Caco-2 (cell line): ENCODE measurements around the gene NTNG1. TPM values are rescaled to one million over a fixed set of nuclear protein-coding genes. Genes with fewer than 3 reads are reported as not detected.

Source experiments
- BruUV-seq: library from RNA; stranded (reverse); fragments of 400-500 nt; replicated peaks from 2 replicates; lab custom pipeline; 2021; lab: Mats Ljungman, UMichigan
- CTCF ChIA-PET: fragments of 300-600 bp; sonication (Branson Sonifier 250); formaldehyde crosslinking; loops from one replicate; lab custom pipeline; 2022; ENCODE audit warnings: antibody characterized with exemption; lab: Charles Lee
- POLR2A ChIA-PET: fragments of 300-600 bp; sonication (Branson Sonifier 250); formaldehyde crosslinking; loops from one replicate; lab custom pipeline; 2022; ENCODE audit warnings: antibody characterized with exemption; lab: Charles Lee
- DNase-seq, 2 experiments: peaks; one replicate each; pipeline versions ENCODE4 v3.0.0 to v3.0.0-alpha.2; 2020 to 2022
- H3K27me3 ChIP-seq: replicated peaks from 2 replicates; pipeline ENCODE4 v1.6.0; 2011; ENCODE audit warnings: low read length; ENCODE audit not compliant: control insufficient read depth, insufficient read depth
- H3K36me3 ChIP-seq: 2 replicates; pipeline ENCODE4 v1.5.1; 2011; ENCODE audit warnings: low read length; ENCODE audit not compliant: control insufficient read depth, insufficient read depth
- H3K4me1 ChIP-seq: fragments of 250-450 bp; sonication (Bioruptor Pico); 2 replicates; pipeline ENCODE4 v1.5.1; 2020; ENCODE audit warnings: mild to moderate bottlenecking
- H3K4me3 ChIP-seq: 2 replicates; pipeline ENCODE4 v1.5.1; 2011; ENCODE audit warnings: low read depth, mild to moderate bottlenecking, control low read depth, low read length
- H3K9me3 ChIP-seq: fragments of 250-450 bp; sonication (Bioruptor Pico); 2 replicates; pipeline ENCODE4 v1.5.1; 2020; ENCODE audit warnings: mild to moderate bottlenecking, moderate library complexity
- H3K27ac Mint-ChIP-seq: one replicate; pipeline ENCODE4 v1.8.0; 2022; ENCODE audit warnings: mixed read lengths; ENCODE audit not compliant: unreplicated experiment
- H3K27me3 Mint-ChIP-seq: one replicate; pipeline ENCODE4 v1.8.0; 2022; ENCODE audit warnings: mixed read lengths; ENCODE audit not compliant: insufficient read depth, unreplicated experiment
- H3K36me3 Mint-ChIP-seq: one replicate; pipeline ENCODE4 v1.8.0; 2022; ENCODE audit warnings: mild to moderate bottlenecking, mixed read lengths; ENCODE audit not compliant: insufficient read depth, unreplicated experiment
- H3K4me1 Mint-ChIP-seq: one replicate; pipeline ENCODE4 v1.8.0; 2022; ENCODE audit warnings: low read depth, mixed read lengths; ENCODE audit not compliant: unreplicated experiment
- H3K4me3 Mint-ChIP-seq: one replicate; pipeline ENCODE4 v1.8.0; 2022; ENCODE audit warnings: mild to moderate bottlenecking, moderate library complexity, mixed read lengths; ENCODE audit not compliant: unreplicated experiment
- H3K9me3 Mint-ChIP-seq: one replicate; pipeline ENCODE4 v1.8.0; 2022; ENCODE audit warnings: mixed read lengths; ENCODE audit not compliant: unreplicated experiment
- intact Hi-C: fragments of 100-400 bp; cut with micrococcal nuclease; formaldehyde crosslinking; loops from one replicate; pipeline ENCODE4 v1.10.0; 2022; ENCODE audit not compliant: unreplicated experiment
- total RNA-seq: library from RNA; stranded (reverse); gene quantifications from 2 replicates; pipeline ENCODE4 v1.2.3, GENCODE V29; 2022
- TF ChIP-seq, protein P1 (sequence below), 2 experiments: fragments of 200-600 bp in 1 of 2; IDR thresholded peaks; 1 replicate in 1 of 2; 2 replicates in 1 of 2; pipeline versions ENCODE4 v1.5.1 to v1.8.0; 2011 to 2022; ENCODE audit warnings: antibody characterized with exemption in 1 of 2, control low read depth in 1 of 2, inconsistent platforms in 1 of 2, low read depth in 1 of 2, low read length in 1 of 2, mild to moderate bottlenecking in 1 of 2, moderate library complexity in 1 of 2; ENCODE audit not compliant: insufficient read depth in 1 of 2, severe bottlenecking in 1 of 2, unreplicated experiment in 1 of 2

Gene NTNG1
- total RNA-seq, 1 experiment from 2014 or later, result not detected

DNA sequence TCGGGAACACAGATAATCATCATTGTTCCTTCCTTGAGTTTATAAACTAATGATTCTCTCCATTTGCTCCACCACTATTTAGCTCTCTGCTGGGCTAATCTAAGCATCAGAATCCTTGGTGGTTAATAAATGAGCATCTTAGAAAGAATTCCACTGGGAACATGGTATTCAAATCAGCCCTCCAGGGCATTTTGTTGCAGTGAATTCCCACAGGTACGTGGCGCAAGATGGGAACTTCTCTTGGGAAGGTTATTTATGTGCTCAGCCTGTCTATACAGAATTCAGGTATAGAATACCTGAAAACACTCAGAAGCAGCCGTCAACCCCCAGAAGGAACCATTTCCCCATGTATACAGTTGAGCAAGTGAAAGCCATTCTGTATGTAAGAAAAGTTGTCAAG, 131.5 kb downstream of the NTNG1 start:
- no peaks in the 10 kb centered on the region for H3K9me3 Mint-ChIP-seq
- TF ChIP-seq, protein P1, sequence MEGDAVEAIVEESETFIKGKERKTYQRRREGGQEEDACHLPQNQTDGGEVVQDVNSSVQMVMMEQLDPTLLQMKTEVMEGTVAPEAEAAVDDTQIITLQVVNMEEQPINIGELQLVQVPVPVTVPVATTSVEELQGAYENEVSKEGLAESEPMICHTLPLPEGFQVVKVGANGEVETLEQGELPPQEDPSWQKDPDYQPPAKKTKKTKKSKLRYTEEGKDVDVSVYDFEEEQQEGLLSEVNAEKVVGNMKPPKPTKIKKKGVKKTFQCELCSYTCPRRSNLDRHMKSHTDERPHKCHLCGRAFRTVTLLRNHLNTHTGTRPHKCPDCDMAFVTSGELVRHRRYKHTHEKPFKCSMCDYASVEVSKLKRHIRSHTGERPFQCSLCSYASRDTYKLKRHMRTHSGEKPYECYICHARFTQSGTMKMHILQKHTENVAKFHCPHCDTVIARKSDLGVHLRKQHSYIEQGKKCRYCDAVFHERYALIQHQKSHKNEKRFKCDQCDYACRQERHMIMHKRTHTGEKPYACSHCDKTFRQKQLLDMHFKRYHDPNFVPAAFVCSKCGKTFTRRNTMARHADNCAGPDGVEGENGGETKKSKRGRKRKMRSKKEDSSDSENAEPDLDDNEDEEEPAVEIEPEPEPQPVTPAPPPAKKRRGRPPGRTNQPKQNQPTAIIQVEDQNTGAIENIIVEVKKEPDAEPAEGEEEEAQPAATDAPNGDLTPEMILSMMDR (IDR thresholded peaks at IDR 0.05; ENCODE audit: insufficient read depth in 1 of 2, low read depth in 1 of 2, low read length in 1 of 2, severe bottlenecking in 1 of 2, unreplicated experiment in 1 of 2), result no peak
- BruUV-seq, result no TSS peak
- Histone ChIP-seq H3K36me3 (no peaks in the 10 kb centered on the region), H3K4me1 (no peaks in the 10 kb centered on the region), H3K4me3 (no peak overlapping the region), H3K27me3 (no peaks in the 10 kb centered on the region), H3K9me3 (no peaks in the 10 kb centered on the region)
- H3K4me1 Mint-ChIP-seq, result no peaks in the 10 kb centered on the region
- POLR2A ChIA-PET, result no interaction called here
- H3K36me3 Mint-ChIP-seq, result no peaks in the 10 kb centered on the region
- CTCF ChIA-PET, result no interaction called here
- H3K4me3 Mint-ChIP-seq, result no peak overlapping the region
- intact Hi-C loops, result no loop called here
- no peak for DNase-seq
- H3K27me3 Mint-ChIP-seq, result no peaks in the 10 kb centered on the region
- H3K27ac Mint-ChIP-seq, result no peak overlapping the region

DNA sequence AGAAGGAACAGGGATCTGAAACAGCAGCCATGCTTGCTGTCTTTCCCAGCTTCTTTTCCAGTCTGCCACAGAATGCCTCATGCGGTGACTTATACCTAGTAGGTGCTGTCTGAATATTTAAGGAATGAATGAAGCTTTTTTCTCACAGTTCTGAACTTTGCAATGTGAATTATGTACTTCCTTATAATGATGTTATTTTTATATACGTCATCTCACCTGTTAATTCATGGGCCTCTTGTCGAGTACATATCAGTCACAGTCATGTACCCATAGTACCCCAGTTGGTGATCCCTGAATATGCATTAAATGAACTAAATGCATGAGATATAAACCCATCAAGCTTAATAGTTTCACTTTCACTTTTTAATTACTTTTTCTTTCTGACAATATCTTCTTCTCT, 132.7 kb downstream of the NTNG1 start:
- intact Hi-C loops, result no loop called here
- POLR2A ChIA-PET, result no interaction called here

DNA sequence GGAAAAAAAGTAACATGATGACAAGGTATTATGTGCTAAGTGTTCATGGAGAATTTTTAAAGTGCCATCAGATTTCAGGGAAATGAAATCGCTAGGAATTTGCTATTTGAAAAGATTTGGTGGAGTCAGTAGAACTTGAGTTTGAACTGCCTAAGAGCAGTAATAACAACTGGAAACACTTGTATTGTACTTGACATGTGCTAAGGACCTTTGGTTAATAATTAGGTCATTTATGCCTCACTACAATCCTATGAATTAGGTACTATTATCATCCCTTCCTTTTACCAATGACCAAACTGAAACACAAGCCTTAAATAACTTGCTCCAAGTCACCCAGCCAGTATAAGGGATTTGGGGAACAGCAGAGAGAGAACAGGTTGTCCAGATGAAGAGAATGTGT, 133.4 kb downstream of the NTNG1 start:
- H3K27ac Mint-ChIP-seq, result no peak overlapping the region
- no peaks in the 10 kb centered on the region for H3K4me1 Mint-ChIP-seq
- H3K4me1 ChIP-seq, result no peaks in the 10 kb centered on the region
- H3K36me3 Mint-ChIP-seq, result no peaks in the 10 kb centered on the region
- H3K4me3 Mint-ChIP-seq, result no peak overlapping the region
- BruUV-seq, result no TSS peak
- intact Hi-C loops, result no loop called here
- H3K4me3 ChIP-seq, result no peak overlapping the region
- H3K9me3 Mint-ChIP-seq, result no peaks in the 10 kb centered on the region
- H3K27me3 ChIP-seq, result no peaks in the 10 kb centered on the region
- H3K36me3 ChIP-seq, result no peaks in the 10 kb centered on the region
- ChIA-PET POLR2A (no interaction called here), CTCF (no interaction called here)
- no peak for DNase-seq
- H3K27me3 Mint-ChIP-seq, result no peaks in the 10 kb centered on the region
- TF ChIP-seq, protein P1 (IDR thresholded peaks at IDR 0.05; ENCODE audit: insufficient read depth in 1 of 2, low read depth in 1 of 2, low read length in 1 of 2, severe bottlenecking in 1 of 2, unreplicated experiment in 1 of 2), result no peak
- no peaks in the 10 kb centered on the region for H3K9me3 ChIP-seq

More for the DNA sequence above, 132.7 kb downstream of the NTNG1 start:
- H3K4me1 ChIP-seq, result no peaks in the 10 kb centered on the region
- no peaks in the 10 kb centered on the region for H3K9me3 ChIP-seq
- H3K36me3 Mint-ChIP-seq, result no peaks in the 10 kb centered on the region
- no peak overlapping the region for H3K4me3 Mint-ChIP-seq
- H3K9me3 Mint-ChIP-seq, result no peaks in the 10 kb centered on the region
- no peak overlapping the region for H3K4me3 ChIP-seq
- no peaks in the 10 kb centered on the region for H3K4me1 Mint-ChIP-seq
- H3K27ac Mint-ChIP-seq, result no peak overlapping the region
- no TSS peak for BruUV-seq
- H3K27me3 ChIP-seq, result no peaks in the 10 kb centered on the region
- CTCF ChIA-PET, result no interaction called here
- H3K27me3 Mint-ChIP-seq, result no peaks in the 10 kb centered on the region
- TF ChIP-seq, protein P1 (IDR thresholded peaks at IDR 0.05; ENCODE audit: insufficient read depth in 1 of 2, low read depth in 1 of 2, low read length in 1 of 2, severe bottlenecking in 1 of 2, unreplicated experiment in 1 of 2), result no peak
- no peaks in the 10 kb centered on the region for H3K36me3 ChIP-seq
- no peak for DNase-seq
